Duodenal mucosa (tissue), 2 donors: Measurements from ENCODE around the gene COL2A1.

Experiments
- H3K27ac ChIP-seq: one replicate; pipeline ENCODE4 v1.7.0; 2013; ENCODE audit warnings: low read depth, low read length
- H3K27me3 ChIP-seq, 2 donors: one replicate each; pipeline ENCODE4 v1.7.0; 2013; ENCODE audit warnings: low read length in 2 of 2, control low read depth in 1 of 2; ENCODE audit not compliant: insufficient read depth in 2 of 2, control insufficient read depth in 1 of 2
- H3K36me3 ChIP-seq, 2 donors: one replicate each; pipeline ENCODE4 v1.7.0; 2013; ENCODE audit warnings: low read length in 2 of 2, control low read depth in 1 of 2; ENCODE audit not compliant: insufficient read depth in 2 of 2, control insufficient read depth in 1 of 2
- H3K4me1 ChIP-seq, 2 donors: one replicate each; pipeline ENCODE4 v1.7.0; 2013; ENCODE audit warnings: low read length in 2 of 2, control low read depth in 1 of 2; ENCODE audit not compliant: insufficient read depth in 2 of 2, control insufficient read depth in 1 of 2
- H3K4me3 ChIP-seq, 2 donors: one replicate each; pipeline ENCODE4 v1.7.0; 2013; ENCODE audit warnings: low read length in 2 of 2, low read depth in 1 of 2
- H3K9ac ChIP-seq, 2 donors: one replicate each; pipeline ENCODE4 v1.7.0; 2013; ENCODE audit warnings: low read length in 2 of 2, low read depth in 1 of 2
- H3K9me3 ChIP-seq, 2 donors: one replicate each; pipeline ENCODE4 v1.7.0; 2013; ENCODE audit warnings: low read length in 2 of 2, control low read depth in 1 of 2; ENCODE audit not compliant: control insufficient read depth in 1 of 2

Gene COL2A1

GRCh38 chr12:47941871-47942613 is 62.2 kb downstream of the COL2A1 start:
- Histone ChIP-seq H3K27ac (no peak overlapping the region), H3K9ac (no peak overlapping the region), H3K27me3 (no peaks in the 10 kb centered on the region), H3K36me3 (no peaks in the 10 kb centered on the region), H3K4me1 (peaks cover 68 to 74% of the 10 kb centered on the region in 2 donors), H3K9me3 (no peaks in the 10 kb centered on the region), H3K4me3 (no peak overlapping the region)

DNA sequence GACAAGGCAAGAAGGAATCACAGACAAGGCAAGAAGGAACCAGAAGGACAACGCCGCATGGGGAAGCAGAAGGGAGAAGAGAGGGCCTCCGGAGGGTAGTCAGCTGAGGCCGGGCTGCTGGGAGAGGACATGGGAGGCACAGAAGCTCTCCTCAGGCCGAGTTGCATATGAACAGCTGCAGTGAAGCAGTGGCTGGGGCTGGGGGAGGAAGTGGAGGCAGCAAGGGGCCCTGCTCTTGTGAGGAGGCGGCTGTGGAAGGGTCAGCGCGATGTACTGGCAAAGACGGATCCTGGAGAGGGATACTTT is 62.8 kb downstream of the COL2A1 start:
- Histone ChIP-seq H3K27ac (no peak overlapping the region), H3K4me1 (peaks cover 64 to 71% of the 10 kb centered on the region in 2 donors), H3K9ac (peak overlapping the region in 1 of 2 donors; percentile 33), H3K36me3 (no peaks in the 10 kb centered on the region), H3K4me3 (no peak overlapping the region), H3K27me3 (no peaks in the 10 kb centered on the region), H3K9me3 (no peaks in the 10 kb centered on the region)

- no peak overlapping the region for H3K4me3 ChIP-seq
Measured at GRCh38 chr12:47940773-47941474, 63.4 kb downstream of the COL2A1 start.

GRCh38 chr12:47939009-47939601 is 65.2 kb downstream of the COL2A1 start:
- peak overlapping the region in 1 of 2 donors; percentile 1 for H3K9ac ChIP-seq
- no peak overlapping the region for H3K4me3 ChIP-seq
- H3K27ac ChIP-seq, result peak overlapping the region; percentile 68

More at GRCh38 chr12:47940773-47941474, 63.4 kb downstream of the COL2A1 start:
- no peaks in the 10 kb centered on the region for H3K27me3 ChIP-seq
- peaks cover 62 to 68% of the 10 kb centered on the region in 2 donors for H3K4me1 ChIP-seq
- H3K36me3 ChIP-seq, result no peaks in the 10 kb centered on the region
- no peaks in the 10 kb centered on the region for H3K9me3 ChIP-seq
- H3K9ac ChIP-seq, result no peak overlapping the region
- no peak overlapping the region for H3K27ac ChIP-seq

GRCh38 chr12:47938594-47938993 is 65.7 kb downstream of the COL2A1 start:
- Histone ChIP-seq H3K9ac (peak overlapping the region in 1 of 2 donors; percentile 1), H3K4me1 (peaks cover 56 to 64% of the 10 kb centered on the region in 2 donors), H3K27ac (peak overlapping the region; percentile 41), H3K27me3 (no peaks in the 10 kb centered on the region), H3K36me3 (no peaks in the 10 kb centered on the region), H3K9me3 (no peaks in the 10 kb centered on the region), H3K4me3 (no peak overlapping the region)

More at GRCh38 chr12:47939009-47939601, 65.2 kb downstream of the COL2A1 start:
- H3K9me3 ChIP-seq, result no peaks in the 10 kb centered on the region
- no peaks in the 10 kb centered on the region for H3K36me3 ChIP-seq
- no peaks in the 10 kb centered on the region for H3K27me3 ChIP-seq
- peaks cover 60 to 68% of the 10 kb centered on the region in 2 donors for H3K4me1 ChIP-seq

DNA sequence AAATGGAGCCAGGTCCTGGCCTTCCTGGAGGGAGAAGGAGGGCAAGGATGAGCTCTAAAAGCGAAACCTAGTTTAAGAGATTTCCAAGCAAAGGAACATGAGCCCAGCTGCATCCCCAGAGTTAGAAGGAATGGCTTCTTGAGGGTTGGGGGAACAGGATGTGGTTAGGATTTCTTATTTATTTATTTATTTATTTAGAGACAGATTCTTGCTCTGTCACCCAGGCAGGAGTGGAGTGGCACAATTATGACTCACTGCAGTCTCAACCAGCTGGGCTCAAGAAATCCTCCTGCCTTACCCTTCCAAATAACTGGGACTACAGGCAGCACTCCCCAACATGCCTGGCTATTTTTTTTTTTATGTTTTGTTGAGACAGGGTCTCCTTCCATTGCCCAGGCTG is 66.2 kb downstream of the COL2A1 start:
- no peak overlapping the region for H3K9ac ChIP-seq
- peak overlapping the region; percentile 41 for H3K27ac ChIP-seq
- no peak overlapping the region for H3K4me3 ChIP-seq
- no peaks in the 10 kb centered on the region for H3K36me3 ChIP-seq
- no peaks in the 10 kb centered on the region for H3K9me3 ChIP-seq
- no peaks in the 10 kb centered on the region for H3K27me3 ChIP-seq
- peaks cover 52 to 61% of the 10 kb centered on the region in 2 donors for H3K4me1 ChIP-seq

DNA sequence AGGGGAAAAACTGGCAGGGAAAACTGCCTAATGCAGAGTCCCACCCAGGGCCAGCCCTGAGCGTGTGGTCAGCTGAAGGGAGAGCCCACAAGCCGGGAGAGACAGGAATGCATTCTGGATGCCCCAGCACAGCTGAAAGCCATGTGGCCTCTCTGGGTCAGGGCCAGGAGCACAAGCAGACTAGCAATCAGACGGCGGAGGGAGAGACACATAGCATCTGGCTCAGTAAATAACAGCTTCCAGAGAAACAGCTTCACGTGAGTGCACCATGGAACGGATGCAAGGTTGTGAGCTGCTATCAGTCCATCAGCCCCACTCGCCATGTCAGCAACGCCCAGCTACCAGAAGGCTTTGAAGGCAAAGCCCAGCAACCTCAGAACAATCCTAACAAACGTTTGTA is 69.1 kb downstream of the COL2A1 start:
- no peaks in the 10 kb centered on the region for H3K27me3 ChIP-seq
- no peaks in the 10 kb centered on the region for H3K9me3 ChIP-seq
- H3K27ac ChIP-seq, result no peak overlapping the region
- no peak overlapping the region for H3K9ac ChIP-seq
- no peaks in the 10 kb centered on the region for H3K36me3 ChIP-seq
- no peak overlapping the region for H3K4me3 ChIP-seq
- peaks cover 35 to 42% of the 10 kb centered on the region in 2 donors for H3K4me1 ChIP-seq

DNA sequence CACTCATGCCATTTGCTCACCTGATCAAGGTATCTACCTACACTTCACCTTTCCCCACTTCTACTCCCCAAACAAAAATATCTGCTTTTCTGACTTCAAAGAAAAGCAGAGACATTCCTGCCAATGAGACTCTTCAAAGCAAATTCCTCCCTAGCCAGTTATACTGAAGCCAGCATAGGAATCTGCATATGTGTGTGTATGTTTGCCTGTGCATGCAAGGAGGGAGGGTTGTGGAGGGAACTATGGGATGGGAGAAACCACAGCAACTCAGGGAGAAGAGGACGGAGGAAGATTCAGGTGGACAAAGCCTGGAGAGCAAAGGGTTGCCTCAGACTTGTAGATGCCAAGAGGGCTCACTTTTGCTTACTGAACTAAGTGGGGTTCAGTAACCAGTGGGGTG is 73.1 kb downstream of the COL2A1 start:
- H3K9me3 ChIP-seq, result no peaks in the 10 kb centered on the region
- H3K4me1 ChIP-seq, result peaks cover 22 to 25% of the 10 kb centered on the region in 2 donors
- H3K4me3 ChIP-seq, result no peak overlapping the region
- no peaks in the 10 kb centered on the region for H3K36me3 ChIP-seq
- H3K9ac ChIP-seq, result no peak overlapping the region
- H3K27me3 ChIP-seq, result no peaks in the 10 kb centered on the region
- no peak overlapping the region for H3K27ac ChIP-seq

GRCh38 chr12:47930634-47931033 is 73.6 kb downstream of the COL2A1 start:
- peaks cover 21 to 27% of the 10 kb centered on the region in 2 donors for H3K4me1 ChIP-seq
- peaks cover 0 to under 1% of the 10 kb centered on the region in 2 donors for H3K27me3 ChIP-seq
- no peak overlapping the region for H3K27ac ChIP-seq
- H3K4me3 ChIP-seq, result no peak overlapping the region
- H3K9me3 ChIP-seq, result no peaks in the 10 kb centered on the region
- no peaks in the 10 kb centered on the region for H3K36me3 ChIP-seq
- H3K9ac ChIP-seq, result no peak overlapping the region

GRCh38 chr12:47927346-47927745 is 76.9 kb downstream of the COL2A1 start:
- Histone ChIP-seq H3K9ac (no peak overlapping the region), H3K4me1 (peaks cover 11 to 20% of the 10 kb centered on the region in 2 donors), H3K36me3 (no peaks in the 10 kb centered on the region), H3K4me3 (no peak overlapping the region), H3K27ac (no peak overlapping the region), H3K27me3 (peaks cover 0 to 3% of the 10 kb centered on the region in 2 donors), H3K9me3 (no peaks in the 10 kb centered on the region)
